Measurements from ENCODE around the gene MEIS1. TPM values are rescaled to one million over a fixed set of nuclear protein-coding genes. Genes with fewer than 3 reads are reported as not detected.

MEIS1 gene
- polyA plus RNA-seq, 4 donors = 1.1 to 15.0 (median 5.6) TPM

DNA sequence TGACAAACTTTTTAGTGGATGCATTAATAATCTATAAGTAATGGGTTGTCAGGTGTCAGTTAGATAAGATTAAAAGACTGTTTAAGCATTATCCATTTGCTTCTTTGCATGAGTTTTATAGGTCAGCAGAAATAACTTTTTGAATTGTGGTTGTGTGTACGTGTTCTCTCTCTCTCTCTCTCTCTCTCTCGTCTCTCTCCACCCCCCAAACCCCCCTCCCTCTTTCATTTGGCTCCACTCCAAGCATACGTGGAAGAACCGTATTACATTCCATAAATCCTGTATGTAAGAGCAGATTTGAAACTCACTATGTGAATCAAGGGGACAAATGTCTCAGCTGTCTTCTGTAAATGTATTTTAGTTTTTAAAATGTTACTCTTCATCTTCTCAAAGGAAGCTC, 120.2 kb downstream of the MEIS1 start:
- Histone ChIP-seq H3K4me3 (ENCODE audit: low read depth in 1 of 3, low read length in 3 of 3) (no peak overlapping the region), H3K36me3 (ENCODE audit: control insufficient read depth in 3 of 3, insufficient read depth in 2 of 3, low read depth in 1 of 3, low read length in 3 of 3) (no peaks in the 10 kb centered on the region), H3K4me1 (ENCODE audit: control insufficient read depth in 3 of 3, insufficient read depth in 2 of 3, low read depth in 1 of 3, low read length in 2 of 3) (peaks cover 0 to 15% (median 0%) of the 10 kb centered on the region in 3 donors), H3K9me3 (ENCODE audit: control insufficient read depth in 2 of 2, insufficient read depth in 1 of 2, low read depth in 1 of 2, low read length in 1 of 2) (no peaks in the 10 kb centered on the region), H3K27ac (ENCODE audit: low read depth in 1 of 3, low read length in 2 of 3) (peak overlapping the region in 1 of 3 donors; percentile 42), H3K27me3 (ENCODE audit: control insufficient read depth in 3 of 3, insufficient read depth in 3 of 3, low read length in 3 of 3) (no peaks in the 10 kb centered on the region)
- no peak for FAIRE-seq
- peak in 1 of 2 donors; percentile 29 for DNase-seq
- 4 to 9% (median 8%) methylated on average over 4 of the region's 4 CpGs for WGBS, 3 donors

- peaks cover 0 to 1% (median 0%) of the 10 kb centered on the region in 3 donors for H3K27me3 ChIP-seq (ENCODE audit: control insufficient read depth in 3 of 3, insufficient read depth in 3 of 3, low read length in 3 of 3)
- FAIRE-seq (no peak), DNase-seq (peak in 1 of 2 donors; percentile 19)
- WGBS, 3 donors = 19 to 42% (median 35%) methylated on average over 14 of the region's 14 CpGs
- H3K36me3 ChIP-seq (ENCODE audit: control insufficient read depth in 3 of 3, insufficient read depth in 2 of 3, low read depth in 1 of 3, low read length in 3 of 3) = peaks cover 0 to 2% (median 0%) of the 10 kb centered on the region in 3 donors
- H3K4me1 ChIP-seq (ENCODE audit: control insufficient read depth in 3 of 3, insufficient read depth in 2 of 3, low read depth in 1 of 3, low read length in 2 of 3) = peaks cover 0 to 15% (median 0%) of the 10 kb centered on the region in 3 donors
- no peaks in the 10 kb centered on the region for H3K9me3 ChIP-seq (ENCODE audit: control insufficient read depth in 2 of 2, insufficient read depth in 1 of 2, low read depth in 1 of 2, low read length in 1 of 2)
- no peak overlapping the region for H3K4me3 ChIP-seq (ENCODE audit: low read depth in 1 of 3, low read length in 3 of 3)
- peak overlapping the region in 1 of 3 donors; percentile 42 for H3K27ac ChIP-seq (ENCODE audit: low read depth in 1 of 3, low read length in 2 of 3)
Observed at GRCh38 chr2:66555501-66556324, 120.8 kb downstream of the MEIS1 start.

- Histone ChIP-seq H3K36me3 (ENCODE audit: control insufficient read depth in 3 of 3, insufficient read depth in 2 of 3, low read depth in 1 of 3, low read length in 3 of 3) (peaks cover 0 to 2% (median 0%) of the 10 kb centered on the region in 3 donors), H3K27ac (ENCODE audit: low read depth in 1 of 3, low read length in 2 of 3) (no peak overlapping the region), H3K4me3 (ENCODE audit: low read depth in 1 of 3, low read length in 3 of 3) (no peak overlapping the region), H3K9me3 (ENCODE audit: control insufficient read depth in 2 of 2, insufficient read depth in 1 of 2, low read depth in 1 of 2, low read length in 1 of 2) (no peaks in the 10 kb centered on the region), H3K4me1 (ENCODE audit: control insufficient read depth in 3 of 3, insufficient read depth in 2 of 3, low read depth in 1 of 3, low read length in 2 of 3) (peaks cover 0 to 10% (median 0%) of the 10 kb centered on the region in 3 donors), H3K27me3 (ENCODE audit: control insufficient read depth in 3 of 3, insufficient read depth in 3 of 3, low read length in 3 of 3) (peaks cover 0 to 3% (median 0%) of the 10 kb centered on the region in 3 donors)
- WGBS, 3 donors = 86 to 92% (median 87%) methylated on average over 1 of the region's 1 CpG
- no peak for FAIRE-seq
- no peak for DNase-seq
Observed at GRCh38 chr2:66559672-66560071, 124.7 kb downstream of the MEIS1 start.

DNA sequence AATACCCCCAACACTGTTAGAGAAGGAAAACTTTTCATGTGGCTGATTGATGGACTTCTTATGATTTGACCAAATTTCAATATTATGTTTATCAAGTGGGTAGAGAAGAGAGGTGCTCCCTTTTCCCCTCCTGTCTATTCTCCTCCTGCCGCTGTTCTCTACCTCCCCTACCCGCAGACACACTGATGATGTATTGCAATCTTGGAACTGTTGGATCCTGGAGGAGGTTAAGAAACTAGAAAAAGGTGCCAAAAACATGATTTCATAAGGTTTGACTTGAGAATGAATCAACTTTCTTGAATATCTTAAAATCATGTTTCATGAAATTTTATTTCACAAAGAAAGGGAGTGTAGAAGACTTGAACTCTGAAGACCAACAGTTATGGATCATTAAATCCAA, 125.8 kb downstream of the MEIS1 start:
- peaks cover 0 to 3% (median 0%) of the 10 kb centered on the region in 3 donors for H3K27me3 ChIP-seq (ENCODE audit: control insufficient read depth in 3 of 3, insufficient read depth in 3 of 3, low read length in 3 of 3)
- no peak for DNase-seq
- no peak for FAIRE-seq
- peaks cover 0 to 14% (median 0%) of the 10 kb centered on the region in 3 donors for H3K4me1 ChIP-seq (ENCODE audit: control insufficient read depth in 3 of 3, insufficient read depth in 2 of 3, low read depth in 1 of 3, low read length in 2 of 3)
- WGBS, 3 donors = 86 to 97% (median 96%) methylated on average over 2 of the region's 2 CpGs
- no peak overlapping the region for H3K4me3 ChIP-seq (ENCODE audit: low read depth in 1 of 3, low read length in 3 of 3)
- no peaks in the 10 kb centered on the region for H3K9me3 ChIP-seq (ENCODE audit: control insufficient read depth in 2 of 2, insufficient read depth in 1 of 2, low read depth in 1 of 2, low read length in 1 of 2)
- peaks cover 0 to 2% (median 0%) of the 10 kb centered on the region in 3 donors for H3K36me3 ChIP-seq (ENCODE audit: control insufficient read depth in 3 of 3, insufficient read depth in 2 of 3, low read depth in 1 of 3, low read length in 3 of 3)
- H3K27ac ChIP-seq (ENCODE audit: low read depth in 1 of 3, low read length in 2 of 3) = no peak overlapping the region

- H3K4me1 ChIP-seq (ENCODE audit: control insufficient read depth in 3 of 3, insufficient read depth in 2 of 3, low read depth in 1 of 3, low read length in 2 of 3) = peaks cover 0 to 14% (median 0%) of the 10 kb centered on the region in 3 donors
- peaks cover 0 to 3% (median 0%) of the 10 kb centered on the region in 3 donors for H3K27me3 ChIP-seq (ENCODE audit: control insufficient read depth in 3 of 3, insufficient read depth in 3 of 3, low read length in 3 of 3)
- no peaks in the 10 kb centered on the region for H3K9me3 ChIP-seq (ENCODE audit: control insufficient read depth in 2 of 2, insufficient read depth in 1 of 2, low read depth in 1 of 2, low read length in 1 of 2)
- WGBS, 3 donors = 21 to 48% (median 26%) methylated on average over 3 of the region's 3 CpGs
- FAIRE-seq (no peak), DNase-seq (peak in 1 of 2 donors; percentile 65)
- H3K36me3 ChIP-seq (ENCODE audit: control insufficient read depth in 3 of 3, insufficient read depth in 2 of 3, low read depth in 1 of 3, low read length in 3 of 3) = peaks cover 0 to 2% (median 0%) of the 10 kb centered on the region in 3 donors
- H3K4me3 ChIP-seq (ENCODE audit: low read depth in 1 of 3, low read length in 3 of 3) = no peak overlapping the region
- H3K27ac ChIP-seq (ENCODE audit: low read depth in 1 of 3, low read length in 2 of 3) = peak overlapping the region in 1 of 3 donors; percentile 34
Observed at GRCh38 chr2:66561645-66562303, 126.8 kb downstream of the MEIS1 start.

GRCh38 chr2:66562304-66562685, 127.4 kb downstream of the MEIS1 start:
- FAIRE-seq (no peak), DNase-seq (no peak)
- Histone ChIP-seq H3K27me3 (ENCODE audit: control insufficient read depth in 3 of 3, insufficient read depth in 3 of 3, low read length in 3 of 3) (peaks cover 0 to 3% (median 0%) of the 10 kb centered on the region in 3 donors), H3K27ac (ENCODE audit: low read depth in 1 of 3, low read length in 2 of 3) (peak overlapping the region in 1 of 3 donors; percentile 34), H3K4me3 (ENCODE audit: low read depth in 1 of 3, low read length in 3 of 3) (no peak overlapping the region), H3K4me1 (ENCODE audit: control insufficient read depth in 3 of 3, insufficient read depth in 2 of 3, low read depth in 1 of 3, low read length in 2 of 3) (peaks cover 0 to 17% (median 0%) of the 10 kb centered on the region in 3 donors), H3K9me3 (ENCODE audit: control insufficient read depth in 2 of 2, insufficient read depth in 1 of 2, low read depth in 1 of 2, low read length in 1 of 2) (no peaks in the 10 kb centered on the region), H3K36me3 (ENCODE audit: control insufficient read depth in 3 of 3, insufficient read depth in 2 of 3, low read depth in 1 of 3, low read length in 3 of 3) (peaks cover 0 to 2% (median 0%) of the 10 kb centered on the region in 3 donors)
- 38 to 62% (median 51%) methylated on average over 1 of the region's 1 CpG for WGBS, 3 donors

- WGBS, 3 donors = 56 to 68% (median 64%) methylated on average over 1 of the region's 1 CpG
- FAIRE-seq (no peak), DNase-seq (no peak)
- no peak overlapping the region for H3K27ac ChIP-seq (ENCODE audit: low read depth in 1 of 3, low read length in 2 of 3)
- H3K9me3 ChIP-seq (ENCODE audit: control insufficient read depth in 2 of 2, insufficient read depth in 1 of 2, low read depth in 1 of 2, low read length in 1 of 2) = no peaks in the 10 kb centered on the region
- peaks cover 0 to 2% (median 0%) of the 10 kb centered on the region in 3 donors for H3K36me3 ChIP-seq (ENCODE audit: control insufficient read depth in 3 of 3, insufficient read depth in 2 of 3, low read depth in 1 of 3, low read length in 3 of 3)
- no peak overlapping the region for H3K4me3 ChIP-seq (ENCODE audit: low read depth in 1 of 3, low read length in 3 of 3)
- H3K4me1 ChIP-seq (ENCODE audit: control insufficient read depth in 3 of 3, insufficient read depth in 2 of 3, low read depth in 1 of 3, low read length in 2 of 3) = peaks cover 0 to 22% (median 0%) of the 10 kb centered on the region in 3 donors
- peaks cover 0 to 3% (median 0%) of the 10 kb centered on the region in 3 donors for H3K27me3 ChIP-seq (ENCODE audit: control insufficient read depth in 3 of 3, insufficient read depth in 3 of 3, low read length in 3 of 3)
Observed at GRCh38 chr2:66563473-66563872, 128.5 kb downstream of the MEIS1 start.

GRCh38 chr2:66565291-66565690, 130.4 kb downstream of the MEIS1 start:
- peaks cover 0 to under 1% (median 0%) of the 10 kb centered on the region in 3 donors for H3K36me3 ChIP-seq (ENCODE audit: control insufficient read depth in 3 of 3, insufficient read depth in 2 of 3, low read depth in 1 of 3, low read length in 3 of 3)
- DNase-seq = no peak
- no peak overlapping the region for H3K4me3 ChIP-seq (ENCODE audit: low read depth in 1 of 3, low read length in 3 of 3)
- peaks cover 0 to 22% (median 0%) of the 10 kb centered on the region in 3 donors for H3K4me1 ChIP-seq (ENCODE audit: control insufficient read depth in 3 of 3, insufficient read depth in 2 of 3, low read depth in 1 of 3, low read length in 2 of 3)
- H3K27me3 ChIP-seq (ENCODE audit: control insufficient read depth in 3 of 3, insufficient read depth in 3 of 3, low read length in 3 of 3) = peaks cover 0 to 3% (median 0%) of the 10 kb centered on the region in 3 donors
- H3K9me3 ChIP-seq (ENCODE audit: control insufficient read depth in 2 of 2, insufficient read depth in 1 of 2, low read depth in 1 of 2, low read length in 1 of 2) = no peaks in the 10 kb centered on the region
- 24 to 39% (median 38%) methylated on average over 1 of the region's 1 CpG for WGBS, 3 donors
- H3K27ac ChIP-seq (ENCODE audit: low read depth in 1 of 3, low read length in 2 of 3) = no peak overlapping the region
- no peak for FAIRE-seq
